CD4-positive, alpha-beta T cell treated with Interleukin-4 for 1 hour (primary cell): ENCODE measurements around the gene HOXB9.
A peak's percentile ranks its signal among the peaks of the same experiment; 100 is the strongest.

Source experiments
- DNase-seq, 2 donors: peaks; one replicate each; pipeline ENCODE4 v3.0.0-alpha.2; 2020 to 2022

Gene HOXB9

GRCh38 chr17:48626245-48627117 is at the start of gene HOXB9:
Gene HOXB9 (minus strand): TSS chr17:48626358. CDS start chr17:48626269, 89 bp downstream.
- peak; percentile 43 to 45 for DNase-seq

DNA sequence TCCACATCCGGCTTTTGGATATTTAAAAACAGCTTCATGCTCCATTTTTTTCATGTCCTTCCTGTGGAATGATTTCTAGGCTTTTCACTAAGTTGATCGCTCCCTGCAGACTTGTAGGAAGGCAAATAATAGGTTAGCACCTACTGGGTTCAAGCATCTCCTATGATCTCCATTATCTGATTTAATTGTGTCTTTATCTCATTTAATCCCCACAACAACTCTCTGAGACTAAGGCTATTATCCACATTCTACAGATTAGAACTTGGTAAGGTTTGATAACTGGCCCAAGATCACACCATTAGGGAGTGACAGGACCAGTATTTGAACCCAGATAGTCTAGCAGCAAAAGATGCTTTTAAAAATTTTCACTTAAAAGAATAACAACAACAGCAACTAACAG is 46.2 kb upstream of the HOXB9 start:
- DNase-seq, result no peak

GRCh38 chr17:48671697-48672171 is 45.6 kb upstream of the HOXB9 start:
- peak; percentile 57 to 67 for DNase-seq

GRCh38 chr17:48663134-48663924 is 37.2 kb upstream of the HOXB9 start:
- no peak for DNase-seq

DNA sequence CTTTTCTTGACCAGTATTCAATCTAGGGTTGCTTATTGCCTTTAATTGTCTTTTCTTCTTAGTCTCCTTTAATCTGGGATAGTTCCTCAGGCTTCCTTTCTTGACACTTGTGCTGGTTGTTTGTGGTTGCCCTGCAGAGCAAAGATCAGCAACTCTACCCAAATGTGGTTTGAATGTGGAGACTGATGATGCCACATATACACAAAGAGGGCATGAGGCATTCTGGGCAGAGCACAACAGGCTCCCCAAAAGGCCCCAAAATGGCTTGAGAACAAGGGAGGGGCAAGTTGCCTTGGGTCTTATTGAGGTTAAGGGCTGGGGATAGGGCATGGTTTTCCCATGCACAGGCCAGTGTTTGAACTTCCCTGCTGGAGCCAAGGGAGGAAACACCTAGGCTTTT is 29.8 kb upstream of the HOXB9 start:
- DNase-seq, result no peak

GRCh38 chr17:48649741-48650140 is 23.6 kb upstream of the HOXB9 start:
- DNase-seq, result no peak

- no peak for DNase-seq
Measured at GRCh38 chr17:48647963-48648245, 21.7 kb upstream of the HOXB9 start.

DNA sequence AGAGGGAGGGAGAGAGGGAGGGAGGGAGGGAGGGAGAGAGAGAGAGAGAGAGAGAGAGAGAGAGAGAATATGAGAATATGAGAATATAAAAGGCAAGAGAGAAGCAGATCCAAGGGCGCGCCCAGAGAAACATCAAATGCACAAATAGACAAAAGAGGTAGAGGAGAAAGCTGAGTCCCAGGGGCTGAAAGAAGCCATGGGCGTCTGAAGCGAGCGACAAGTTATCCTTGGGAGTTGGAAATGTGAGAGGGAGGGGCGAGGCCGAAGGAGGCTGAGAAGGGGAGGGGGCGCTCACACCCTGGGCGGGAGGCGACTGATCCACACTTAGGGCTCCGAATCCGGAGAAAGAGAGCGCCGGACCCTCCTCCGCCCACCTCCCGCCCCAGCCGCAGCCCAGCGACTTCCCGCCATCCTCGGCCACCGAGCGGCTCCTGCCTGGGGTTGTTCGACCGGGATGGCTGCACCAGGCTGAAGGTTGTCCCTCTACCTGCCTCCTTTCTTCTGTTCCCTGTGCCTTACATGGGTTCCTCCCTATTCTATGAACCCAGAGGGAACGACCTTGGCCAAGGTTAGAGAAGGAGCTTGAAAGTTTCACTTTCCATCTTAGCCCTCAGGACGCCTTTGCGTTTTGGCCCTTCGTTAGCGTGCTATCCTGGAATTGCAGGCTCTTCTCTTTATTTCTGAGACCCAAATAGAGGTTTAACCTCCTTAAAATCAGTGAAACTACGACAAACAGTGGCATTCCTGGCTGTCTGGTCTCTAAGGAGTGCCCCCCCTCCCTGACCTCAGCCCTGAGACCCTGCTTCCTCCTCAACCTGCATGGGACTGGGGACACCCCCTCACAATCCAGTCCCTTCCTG is 21.2 kb upstream of the HOXB9 start:
- DNase-seq, result no peak

DNA sequence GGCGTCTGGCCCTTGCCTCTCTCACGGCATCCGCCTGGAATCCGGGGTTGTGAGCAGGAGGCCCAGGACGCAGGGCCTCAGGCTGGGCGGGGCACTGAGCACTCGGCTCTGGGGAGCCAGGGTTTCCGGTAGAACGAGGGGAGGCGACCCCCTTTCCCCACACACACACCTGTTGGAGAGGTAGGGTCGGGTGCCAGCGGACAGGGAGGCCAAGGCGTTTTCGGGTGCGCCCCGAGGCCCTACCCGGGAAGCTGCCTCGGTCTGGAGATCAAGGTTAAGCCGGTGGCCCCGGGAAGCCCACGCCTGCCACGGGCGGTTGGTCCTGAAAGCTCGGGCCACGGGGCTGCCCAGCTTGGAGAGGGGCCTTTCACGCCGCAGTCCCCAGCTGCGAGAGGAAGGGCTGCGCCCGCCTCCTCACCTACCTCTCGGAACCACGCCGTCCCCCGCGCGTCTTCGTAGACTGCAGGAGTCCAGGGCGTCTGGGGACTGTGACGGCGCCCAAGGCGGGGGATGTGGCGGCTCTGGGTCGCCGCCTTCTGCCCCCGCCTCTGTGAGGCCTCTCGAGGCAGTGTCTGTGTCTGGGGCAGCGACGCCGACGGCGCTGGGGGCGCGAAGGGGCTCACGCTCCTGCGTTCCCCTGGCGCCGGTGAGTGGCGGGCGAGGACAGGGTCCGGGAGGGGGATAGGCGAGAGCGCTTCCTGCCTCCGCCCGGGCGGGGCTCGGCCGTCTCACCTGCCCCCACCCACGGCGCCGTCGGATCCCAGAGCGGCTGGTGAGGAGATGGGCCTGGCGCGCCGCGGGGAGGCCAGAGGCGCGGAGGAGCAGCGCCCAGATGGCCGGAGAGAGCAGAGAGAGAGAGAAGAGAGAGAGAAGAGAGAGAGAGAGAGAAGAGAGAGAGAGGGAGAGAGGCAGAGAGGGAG is 20.3 kb upstream of the HOXB9 start:
- DNase-seq, result peak; percentile 18 to 46

DNA sequence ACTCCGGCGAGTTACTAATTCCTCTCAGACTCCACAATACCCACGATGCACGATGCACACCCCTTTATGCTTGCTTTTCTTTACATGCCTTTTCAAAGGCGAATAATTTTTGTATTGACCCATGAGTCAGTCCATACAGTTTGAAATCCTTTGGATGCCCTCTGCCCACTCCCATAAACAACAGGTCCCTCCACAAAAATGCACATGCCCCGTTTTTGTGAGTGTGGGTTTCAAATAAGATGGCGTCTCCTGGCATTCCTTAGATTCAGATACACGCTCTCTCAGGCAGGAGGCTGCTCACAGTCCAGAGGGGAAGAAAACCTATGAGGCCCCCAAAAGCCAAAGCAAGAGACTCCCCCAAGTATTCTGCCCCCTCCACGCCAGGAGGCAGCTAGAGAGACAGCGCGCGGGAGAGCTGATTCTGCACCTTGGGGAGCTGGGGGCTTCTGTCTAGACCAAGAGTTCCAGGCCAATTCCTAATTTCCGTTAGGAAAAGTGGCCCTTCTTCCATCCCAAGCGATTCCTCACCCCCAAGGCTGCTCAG is 19.6 kb upstream of the HOXB9 start:
- DNase-seq, result no peak

- no peak for DNase-seq
Measured at GRCh38 chr17:48644910-48645557, 18.9 kb upstream of the HOXB9 start.

DNA sequence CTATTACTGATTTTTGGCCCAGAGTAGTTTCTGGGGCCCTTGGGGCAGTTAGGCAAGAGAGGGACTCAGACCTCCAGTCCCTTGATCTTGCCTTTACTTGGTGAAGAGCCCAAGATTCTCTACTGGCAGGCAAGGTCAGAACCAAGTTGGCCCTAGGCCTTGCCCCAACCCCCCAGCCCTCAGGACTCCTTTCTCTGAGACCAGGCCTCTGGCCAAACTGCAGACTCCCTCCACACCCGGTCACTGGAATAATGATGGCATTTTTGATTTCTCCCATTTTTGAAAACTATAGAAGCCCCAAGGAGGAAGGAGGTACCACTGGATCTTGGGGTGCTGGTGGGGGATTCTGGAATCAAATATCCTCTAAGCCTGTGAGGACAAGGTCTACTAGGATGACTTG is 18.0 kb upstream of the HOXB9 start:
- DNase-seq, result no peak

GRCh38 chr17:48643697-48644012 is 17.5 kb upstream of the HOXB9 start:
- no peak for DNase-seq

DNA sequence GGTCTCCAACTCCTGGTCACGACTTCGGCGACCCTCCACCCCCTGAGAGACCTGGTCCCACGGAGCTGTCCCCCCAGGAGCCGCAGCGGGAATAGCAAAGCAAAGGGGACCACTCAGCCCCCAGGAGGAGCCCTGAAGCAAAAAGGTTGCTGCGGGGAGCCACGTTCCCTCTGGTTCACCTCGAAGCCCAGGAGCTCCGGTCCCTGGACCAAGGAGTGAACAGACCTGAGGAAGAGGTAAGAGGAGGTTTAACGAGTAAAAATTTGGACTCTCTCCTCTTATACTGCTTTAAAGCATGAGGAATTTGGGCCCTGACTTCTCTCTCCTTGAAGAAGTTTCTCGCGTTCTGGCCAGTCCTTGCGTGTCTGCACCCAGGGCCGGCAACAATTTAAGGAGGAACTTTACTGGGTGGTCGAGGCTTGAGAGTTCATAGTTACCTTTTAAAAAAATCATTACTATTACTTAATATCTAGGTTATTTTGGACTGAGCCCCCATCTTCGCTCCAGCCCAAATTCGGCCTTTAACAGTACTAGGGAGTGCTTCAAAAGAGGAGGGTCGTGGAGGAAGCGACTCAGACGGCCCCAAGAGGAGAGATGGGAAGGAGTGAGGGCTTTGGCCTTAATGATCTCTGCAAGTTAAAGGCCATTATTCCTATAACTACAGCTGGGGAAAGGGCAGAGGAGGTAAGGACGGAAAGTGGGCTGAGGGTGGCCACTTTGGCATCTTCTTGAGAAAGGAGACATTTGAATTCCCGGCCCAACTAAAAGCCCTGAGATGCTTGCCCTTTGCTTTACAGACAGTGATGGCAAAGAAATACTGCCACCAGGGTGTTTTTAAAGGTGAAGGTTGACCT is 16.9 kb upstream of the HOXB9 start:
- DNase-seq, result no peak

DNA sequence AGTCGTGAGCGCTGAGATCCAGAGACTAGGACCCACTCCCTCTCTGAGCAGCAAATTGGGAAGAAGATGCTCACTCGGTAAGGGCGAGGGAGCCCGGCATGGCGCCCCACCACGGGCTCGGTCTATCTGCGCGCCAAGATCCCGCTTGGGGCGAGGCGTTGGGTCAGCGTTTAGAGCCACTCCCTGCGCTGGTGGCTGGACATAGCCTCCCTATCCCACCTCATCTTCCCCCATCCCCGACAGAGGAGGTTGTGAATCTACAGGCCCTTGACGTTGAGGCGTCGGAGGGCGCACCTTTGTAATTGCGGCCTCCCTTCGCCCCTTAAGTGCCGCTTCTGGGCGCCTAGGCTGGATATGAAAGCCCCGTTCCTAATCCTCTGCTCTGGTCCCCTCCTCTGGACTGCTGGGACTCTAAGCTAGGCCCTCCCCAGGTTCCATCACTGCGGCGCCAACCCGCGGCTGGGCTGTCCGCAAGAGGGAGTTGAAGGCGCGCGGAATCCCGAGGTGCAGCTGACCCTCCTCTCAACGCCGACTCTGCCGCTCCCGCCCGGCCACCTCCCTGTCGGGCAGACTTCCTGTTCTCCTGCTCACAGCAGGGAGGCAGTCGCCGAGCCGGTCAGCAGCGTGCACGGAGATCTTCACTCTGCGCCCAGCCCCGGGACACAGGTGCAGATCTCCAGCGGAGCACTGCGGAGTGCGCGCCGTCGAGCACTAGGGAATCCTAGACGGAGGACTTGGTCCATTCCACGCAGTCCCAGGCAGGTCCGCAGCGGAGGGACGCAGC is 16.1 kb upstream of the HOXB9 start:
- no peak for DNase-seq

DNA sequence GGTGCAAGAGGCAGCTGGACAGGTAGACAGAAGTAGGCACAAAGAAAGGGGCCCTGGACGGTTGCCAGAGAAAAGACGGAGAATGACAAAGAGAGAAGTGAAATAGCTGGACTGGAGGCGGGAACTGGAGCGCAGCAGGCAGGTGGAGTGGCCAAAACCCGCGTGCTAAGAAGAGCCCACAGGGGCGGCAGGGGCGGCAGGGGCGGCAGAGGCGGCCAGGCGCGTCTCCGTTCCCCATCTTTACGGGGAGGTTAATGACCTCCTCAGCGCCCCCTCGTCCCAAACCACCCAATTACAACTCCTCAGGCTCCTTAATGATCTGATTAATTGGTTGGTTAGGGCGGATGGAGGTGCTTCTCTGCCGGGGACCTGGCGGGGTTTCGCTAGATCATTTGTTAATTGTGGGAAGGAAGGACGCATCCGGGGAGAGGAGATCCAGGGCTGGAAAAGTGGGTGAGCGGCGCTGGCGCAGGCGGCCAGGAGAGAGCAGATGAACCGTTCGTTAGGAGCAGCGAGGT is 15.4 kb upstream of the HOXB9 start:
- no peak for DNase-seq

- DNase-seq, result no peak
Measured at GRCh38 chr17:48640858-48641180, 14.7 kb upstream of the HOXB9 start.

GRCh38 chr17:48639982-48640857 is 14.1 kb upstream of the HOXB9 start:
- DNase-seq, result no peak
